GM12865 (cell line): ENCODE data around the gene PCDH1.

ENCODE experiments used
- DNase-seq: peaks from one replicate; pipeline ENCODE4 v3.0.0; 2010; ENCODE audit warnings: low read depth
- H3K4me3 ChIP-seq: 2 replicates; pipeline ENCODE4 v1.5.1; 2011; ENCODE audit warnings: mild to moderate bottlenecking, low read depth, low read length, control low read depth
- TF ChIP-seq, protein P1 (sequence below): IDR thresholded peaks from 2 replicates; pipeline ENCODE4 v1.5.1; 2011; ENCODE audit warnings: low read length, control low read depth, low read depth, inconsistent platforms; ENCODE audit not compliant: insufficient read depth; ENCODE audit errors: missing control alignments

The PCDH1 gene

GRCh38 chr5:141807329-141807728 lies 70.9 kb downstream of the PCDH1 start:
- H3K4me3 ChIP-seq, result no peak overlapping the region
- no peak for DNase-seq
- TF ChIP-seq, protein P1, sequence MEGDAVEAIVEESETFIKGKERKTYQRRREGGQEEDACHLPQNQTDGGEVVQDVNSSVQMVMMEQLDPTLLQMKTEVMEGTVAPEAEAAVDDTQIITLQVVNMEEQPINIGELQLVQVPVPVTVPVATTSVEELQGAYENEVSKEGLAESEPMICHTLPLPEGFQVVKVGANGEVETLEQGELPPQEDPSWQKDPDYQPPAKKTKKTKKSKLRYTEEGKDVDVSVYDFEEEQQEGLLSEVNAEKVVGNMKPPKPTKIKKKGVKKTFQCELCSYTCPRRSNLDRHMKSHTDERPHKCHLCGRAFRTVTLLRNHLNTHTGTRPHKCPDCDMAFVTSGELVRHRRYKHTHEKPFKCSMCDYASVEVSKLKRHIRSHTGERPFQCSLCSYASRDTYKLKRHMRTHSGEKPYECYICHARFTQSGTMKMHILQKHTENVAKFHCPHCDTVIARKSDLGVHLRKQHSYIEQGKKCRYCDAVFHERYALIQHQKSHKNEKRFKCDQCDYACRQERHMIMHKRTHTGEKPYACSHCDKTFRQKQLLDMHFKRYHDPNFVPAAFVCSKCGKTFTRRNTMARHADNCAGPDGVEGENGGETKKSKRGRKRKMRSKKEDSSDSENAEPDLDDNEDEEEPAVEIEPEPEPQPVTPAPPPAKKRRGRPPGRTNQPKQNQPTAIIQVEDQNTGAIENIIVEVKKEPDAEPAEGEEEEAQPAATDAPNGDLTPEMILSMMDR, result no peak

DNA sequence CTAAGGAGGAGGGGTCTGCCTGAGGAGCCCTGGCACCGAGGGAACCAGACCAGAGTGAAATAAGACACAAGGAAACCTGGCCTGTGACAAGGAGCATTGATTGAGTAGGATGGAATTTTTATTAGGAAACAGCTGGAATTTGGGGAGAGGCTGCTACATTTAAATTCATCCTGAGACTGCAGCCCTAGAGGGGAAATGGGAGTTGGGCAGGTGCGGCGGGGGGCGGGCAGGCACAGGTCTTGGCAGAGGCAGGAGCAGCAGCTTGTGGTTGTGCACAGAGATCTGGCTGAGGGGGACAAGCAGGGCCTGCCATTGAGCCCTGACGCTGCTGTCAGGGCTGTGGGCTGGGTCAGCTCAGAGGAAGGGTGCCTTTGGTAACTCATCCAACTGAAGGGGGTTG lies 71.6 kb downstream of the PCDH1 start:
- H3K4me3 ChIP-seq, result no peak overlapping the region
- no peak for DNase-seq
- TF ChIP-seq, protein P1, result no peak

- no peak overlapping the region for H3K4me3 ChIP-seq
- TF ChIP-seq, protein P1, result no peak
- DNase-seq, result no peak
Observed at GRCh38 chr5:141805874-141806595, 72.2 kb downstream of the PCDH1 start.

- no peak for DNase-seq
- TF ChIP-seq, protein P1, result no peak
- no peak overlapping the region for H3K4me3 ChIP-seq
Observed at GRCh38 chr5:141804475-141804874, 73.7 kb downstream of the PCDH1 start.
